NCI-H128 (cell line): Measurements from ENCODE around the gene RNF130.
"Not testable (repeated sequence)": the region's sequence is repeated elsewhere in the genome, so short reads cannot be mapped to it uniquely, and the experiment has no call there.

Source experiments
- DNase-seq: peaks from one replicate; lab custom pipeline; 2025; ENCODE audit not compliant: unreplicated experiment; lab: John Stamatoyannopoulos, UW

Gene RNF130

DNA sequence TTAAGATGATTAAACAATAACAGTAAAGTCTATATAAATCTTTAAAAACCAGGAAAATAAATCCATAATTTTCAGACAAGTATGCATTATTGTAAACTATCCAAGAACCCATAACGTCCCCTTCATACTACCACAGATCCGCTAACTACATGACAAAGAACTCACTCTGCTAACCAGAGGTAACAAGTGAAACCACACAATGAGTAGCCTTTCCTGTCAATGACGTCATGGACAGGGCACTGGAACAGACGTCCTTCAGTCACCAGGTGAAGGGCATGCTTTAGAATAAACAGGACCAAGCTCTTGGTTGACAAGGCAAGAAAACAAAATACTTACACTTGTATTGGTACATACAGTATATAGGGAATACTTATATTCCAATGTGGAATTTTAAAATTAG lies 45.2 kb downstream of the RNF130 start:
- DNase-seq, result no peak

DNA sequence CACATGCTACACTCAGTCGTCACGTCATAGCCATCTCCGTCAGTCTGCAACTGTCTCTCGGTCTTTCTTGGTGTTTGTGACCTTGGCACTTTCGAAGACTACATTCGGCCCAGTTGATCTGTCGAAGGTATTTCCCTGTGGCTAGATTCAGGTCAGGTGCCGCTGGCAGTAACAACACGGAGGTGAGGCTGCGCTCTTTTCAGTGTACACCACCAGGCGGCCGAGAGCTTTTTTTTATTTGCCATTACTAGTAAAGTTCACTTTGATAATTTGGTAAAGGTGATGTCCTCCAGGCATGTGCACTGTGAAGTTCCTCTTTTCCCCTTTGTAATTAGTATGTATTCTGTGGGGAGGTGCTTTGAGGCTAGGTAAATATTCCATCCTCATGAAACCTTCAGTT lies 49.7 kb downstream of the RNF130 start:
- DNase-seq, result no peak

DNA sequence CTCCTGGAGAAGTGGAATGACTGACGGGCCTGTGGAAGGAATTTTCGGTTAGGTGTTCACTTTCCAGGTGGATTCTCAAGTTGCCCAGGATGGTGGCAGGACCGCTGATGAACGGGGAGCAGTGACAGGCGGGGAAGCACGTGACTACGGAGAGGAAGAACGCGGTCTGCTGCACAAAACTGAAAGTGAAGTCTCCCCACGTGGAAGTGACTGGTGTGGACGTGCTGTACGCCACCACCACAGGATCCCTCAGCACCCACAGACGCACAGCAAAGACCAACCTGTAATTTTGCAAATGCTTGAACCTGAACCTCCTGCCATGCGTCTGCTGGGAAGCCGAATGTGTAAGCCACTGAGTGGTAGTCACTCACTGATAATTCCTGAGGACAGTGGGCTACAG lies 51.4 kb downstream of the RNF130 start:
- no peak for DNase-seq

DNA sequence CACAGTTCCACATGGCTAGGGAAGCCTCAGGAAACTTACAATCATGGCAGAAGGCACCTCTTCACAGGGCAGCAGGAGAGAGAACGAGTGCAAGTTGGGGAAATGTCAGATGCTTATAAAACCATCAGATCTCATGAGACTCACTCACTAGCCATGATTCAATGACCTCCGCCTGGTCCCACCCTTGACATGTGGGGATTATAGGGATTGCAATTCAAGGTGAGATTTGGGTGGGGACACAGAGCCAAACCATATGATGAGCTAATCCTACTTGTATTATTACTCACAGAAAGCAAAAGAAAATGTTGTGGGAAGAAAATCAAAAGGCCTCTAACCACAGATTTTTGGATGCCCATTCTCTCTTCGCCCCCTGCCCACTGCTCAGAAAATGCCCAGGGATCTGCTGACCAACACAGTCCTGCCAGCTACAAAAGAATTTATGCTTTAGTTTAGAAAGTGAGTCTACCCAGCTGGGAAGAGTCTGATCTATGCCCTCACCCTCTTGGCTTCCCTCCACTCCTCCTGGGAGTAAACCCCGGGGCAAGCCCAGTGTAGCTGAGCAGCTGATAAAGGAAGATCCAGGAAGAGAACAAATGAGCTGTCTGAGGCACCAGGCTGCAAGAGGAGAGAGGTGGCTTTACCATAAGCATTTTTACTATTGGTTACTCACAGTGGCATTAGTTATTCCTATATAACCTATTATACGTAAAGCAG lies 53.1 kb downstream of the RNF130 start:
- DNase-seq, result no peak

DNA sequence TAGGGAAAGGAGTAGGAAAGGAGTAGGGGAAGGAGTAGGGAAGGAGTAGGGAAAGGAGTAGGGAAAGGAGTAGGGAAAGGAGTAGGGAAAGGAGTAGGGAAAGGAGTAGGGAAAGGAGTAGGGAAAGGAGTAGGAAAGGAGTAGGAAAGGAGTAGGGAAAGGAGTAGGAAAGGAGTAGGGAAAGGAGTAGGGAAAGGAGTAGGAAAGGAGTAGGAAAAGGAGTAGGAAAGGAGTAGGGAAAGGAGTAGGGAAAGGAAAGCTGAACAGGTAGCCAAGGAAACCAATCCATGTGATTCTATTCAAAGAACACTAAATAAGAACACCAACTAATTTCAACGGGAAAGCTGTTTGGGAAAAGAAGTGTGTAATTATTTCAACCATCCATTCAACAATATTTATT lies 56.0 kb downstream of the RNF130 start:
- DNase-seq, result not testable (repeated sequence)

DNA sequence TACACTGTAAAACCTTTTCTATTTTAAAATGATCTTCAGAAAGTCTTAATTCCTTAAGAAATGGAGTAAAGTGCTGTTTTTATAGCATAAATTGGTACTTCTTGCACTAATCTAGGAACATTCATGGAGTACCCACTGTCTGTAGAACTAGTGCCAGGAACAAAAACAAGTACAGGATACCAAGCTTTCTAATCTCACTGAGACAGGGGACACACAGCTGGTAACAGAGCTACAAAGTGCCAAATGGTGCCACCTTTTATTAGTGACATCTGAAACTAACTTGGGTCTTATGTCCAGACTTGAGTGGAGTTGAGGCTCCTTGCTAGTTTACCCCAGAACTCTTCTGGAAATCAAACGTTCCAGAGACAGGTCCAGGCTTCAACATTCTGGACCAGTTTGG lies 57.9 kb downstream of the RNF130 start:
- no peak for DNase-seq

DNA sequence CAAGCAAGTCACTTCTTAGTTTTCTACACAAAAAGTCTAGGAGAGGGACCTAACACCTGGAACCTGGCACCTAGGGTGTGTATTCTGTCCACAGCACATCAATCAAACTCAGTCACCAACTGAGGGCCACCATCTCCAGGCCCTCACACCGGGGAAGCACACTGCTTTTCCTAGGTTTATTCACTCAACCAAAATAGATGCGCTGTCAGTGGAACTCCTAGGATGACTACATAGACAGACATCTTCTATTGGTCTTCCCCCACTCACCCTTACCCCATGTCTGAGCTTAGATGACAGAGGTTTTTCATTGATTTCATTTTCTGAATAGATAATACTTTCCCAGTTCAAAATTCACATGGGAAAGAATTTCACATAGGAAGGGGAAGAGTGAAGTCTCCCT lies 59.2 kb downstream of the RNF130 start:
- no peak for DNase-seq

DNA sequence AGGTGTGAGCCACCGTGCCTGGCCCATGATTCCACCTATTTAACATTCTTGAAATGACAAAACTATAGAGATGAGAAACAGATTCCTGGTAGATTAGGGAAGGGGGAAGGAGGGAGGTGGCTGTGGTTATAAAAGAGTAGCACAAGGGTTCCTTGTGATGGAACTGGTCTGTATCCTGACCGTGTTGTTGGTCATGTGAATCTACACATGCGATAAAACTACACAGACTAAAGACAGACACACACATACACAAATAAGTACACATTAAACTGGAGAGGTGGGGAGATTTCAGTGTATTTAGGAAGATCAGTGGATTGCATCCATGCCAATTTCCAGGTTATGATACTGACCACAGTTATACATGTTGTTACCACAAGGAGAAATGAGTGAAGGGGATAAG lies 60.9 kb downstream of the RNF130 start:
- DNase-seq, result no peak

DNA sequence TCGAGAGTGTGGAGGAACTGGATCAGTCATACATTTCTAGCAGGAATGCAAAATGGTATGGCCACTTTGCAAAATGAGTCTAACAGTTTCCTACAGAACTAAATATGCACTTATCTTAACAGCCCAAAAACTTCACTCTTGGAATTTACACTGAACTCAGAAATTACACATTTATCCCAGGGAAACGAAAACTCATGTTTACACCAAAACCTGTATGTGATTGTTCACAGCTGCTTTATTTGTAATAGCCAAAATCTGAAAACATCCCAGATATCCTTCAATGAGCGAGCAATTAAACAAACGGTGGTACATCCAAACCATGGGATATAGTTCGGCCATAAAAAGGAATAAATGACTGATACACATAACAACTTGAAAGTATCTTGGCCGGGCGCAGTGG lies 62.0 kb downstream of the RNF130 start:
- no peak for DNase-seq

DNA sequence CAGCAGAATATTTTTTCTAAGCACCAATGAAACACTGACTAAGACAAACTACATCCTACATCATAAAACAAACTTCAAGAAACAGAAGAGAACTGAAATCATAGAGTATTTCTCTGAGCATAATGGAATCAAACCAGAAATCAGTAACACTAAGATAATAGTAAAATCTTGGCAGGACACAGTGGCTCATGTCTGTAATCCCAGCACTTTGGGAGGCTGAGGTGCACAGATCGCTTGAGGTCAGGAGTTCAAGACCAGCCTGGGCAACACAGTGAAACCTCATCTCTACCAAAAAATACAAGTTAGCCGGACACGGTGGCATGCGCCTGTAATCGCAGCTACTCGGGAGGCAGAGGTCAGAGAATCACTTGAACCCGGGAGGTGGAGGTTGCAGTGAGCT lies 63.1 kb downstream of the RNF130 start:
- no peak for DNase-seq

DNA sequence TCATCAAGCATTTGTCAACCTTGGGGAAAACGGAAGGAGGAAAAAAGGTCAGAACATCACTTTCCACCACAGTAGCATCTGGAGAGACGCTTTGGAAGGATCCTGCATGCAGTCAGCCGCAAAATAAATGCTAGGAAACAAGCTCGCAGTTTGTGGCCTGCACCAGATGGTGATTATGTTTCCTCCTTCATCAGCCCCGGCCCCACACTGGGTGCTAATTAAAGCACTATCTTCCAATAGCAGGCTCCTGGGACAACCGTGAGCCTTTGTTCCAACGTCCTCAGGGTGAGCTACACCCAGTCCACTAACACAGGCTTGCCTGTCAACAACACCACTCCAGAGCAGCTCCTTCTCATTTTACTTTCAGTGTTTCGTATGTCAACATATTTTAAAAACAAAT lies 64.0 kb downstream of the RNF130 start:
- peak; percentile 4 for DNase-seq

DNA sequence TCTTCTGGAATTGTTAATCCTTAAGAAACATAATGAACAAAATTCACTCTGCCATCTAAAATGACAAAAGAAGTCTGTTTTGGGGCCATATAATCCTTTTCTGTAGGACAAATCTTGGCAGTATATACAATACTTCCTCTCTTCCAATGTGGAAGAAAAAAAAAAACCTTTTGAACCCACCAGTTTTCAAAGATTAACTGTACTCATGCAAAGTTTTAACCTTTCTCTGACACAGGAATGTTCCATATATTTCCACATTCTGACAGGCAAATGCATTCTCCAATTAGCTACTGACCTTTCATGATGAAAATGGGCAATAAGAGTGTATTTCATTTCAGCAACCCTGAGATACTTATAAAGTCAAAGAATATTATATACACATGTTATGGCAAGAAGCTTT lies 65.4 kb downstream of the RNF130 start:
- no peak for DNase-seq

DNA sequence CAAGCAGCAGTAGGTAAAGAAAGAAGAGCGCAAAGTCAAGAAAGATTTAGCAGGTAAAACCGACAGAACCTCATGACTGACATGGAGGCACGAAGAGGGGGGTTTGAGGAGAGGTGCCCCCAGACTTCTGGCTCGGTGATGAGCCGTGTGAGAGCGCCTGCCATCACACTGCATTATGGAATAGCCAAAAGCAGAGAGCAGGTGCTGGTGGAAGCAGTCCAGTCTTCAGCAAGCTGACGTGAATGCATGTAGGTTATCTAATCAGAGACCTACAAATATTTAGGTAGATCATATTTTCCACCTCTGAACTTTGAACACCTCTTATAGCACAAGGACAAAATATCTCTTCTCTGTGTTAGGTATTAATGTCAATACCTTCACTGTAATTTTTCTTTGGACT lies 68.4 kb downstream of the RNF130 start:
- no peak for DNase-seq

DNA sequence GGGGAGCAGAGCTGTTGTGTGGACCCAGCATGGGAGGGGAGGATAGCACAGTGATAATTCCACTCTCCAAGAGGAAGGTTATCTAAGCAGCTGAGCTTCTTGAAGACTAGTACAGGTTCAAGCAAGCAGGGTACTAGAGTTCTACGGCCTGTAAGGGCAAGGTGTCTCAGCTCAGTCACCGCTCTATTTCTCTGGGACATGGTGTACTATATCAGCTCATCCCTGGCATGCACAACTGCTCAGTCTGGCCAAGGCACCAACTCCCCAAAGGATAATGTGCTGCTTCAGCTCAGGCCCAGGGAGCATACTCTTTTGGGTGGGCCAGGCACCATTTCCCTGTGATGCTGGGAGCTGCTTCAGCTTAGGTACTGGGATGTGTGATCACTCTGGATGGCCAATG lies 69.8 kb downstream of the RNF130 start:
- DNase-seq, result no peak

DNA sequence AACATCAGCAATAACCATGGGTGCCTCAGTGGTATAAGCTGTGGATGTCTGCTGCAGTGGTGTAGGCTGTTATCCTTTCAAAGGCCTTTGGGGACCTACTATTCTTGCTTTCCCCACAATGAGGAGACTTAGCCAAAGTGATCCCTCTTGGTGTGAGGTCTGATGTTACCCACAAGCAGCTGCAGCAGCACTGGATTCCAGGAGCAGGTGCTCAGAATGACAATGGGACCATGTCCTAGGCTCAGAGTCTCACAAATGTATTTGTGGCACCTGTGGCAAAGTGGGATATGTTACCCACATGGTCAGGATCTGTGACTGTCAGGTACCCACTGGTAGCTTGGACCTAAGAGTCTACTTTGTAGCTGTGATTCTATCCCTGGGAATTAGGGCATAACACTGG lies 70.4 kb downstream of the RNF130 start:
- DNase-seq, result no peak

DNA sequence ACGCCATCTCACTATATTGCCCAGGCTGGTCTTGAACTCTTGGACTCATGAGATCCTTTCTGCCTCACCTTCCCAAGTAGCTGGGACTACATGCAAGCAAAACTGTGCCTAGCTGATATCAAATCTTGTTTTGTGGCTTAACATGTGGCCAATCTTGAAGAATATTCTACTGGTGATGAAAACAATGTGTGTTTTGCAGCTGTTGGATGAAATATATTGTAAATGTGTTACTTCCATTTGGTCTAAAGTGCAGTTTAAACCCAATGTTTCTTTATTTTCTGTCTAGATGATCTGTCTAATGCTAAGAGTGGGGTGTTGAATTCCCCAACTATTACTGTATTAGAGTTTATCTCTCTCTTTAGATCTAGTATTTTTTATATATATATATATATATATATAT lies 73.1 kb downstream of the RNF130 start:
- DNase-seq, result no peak

DNA sequence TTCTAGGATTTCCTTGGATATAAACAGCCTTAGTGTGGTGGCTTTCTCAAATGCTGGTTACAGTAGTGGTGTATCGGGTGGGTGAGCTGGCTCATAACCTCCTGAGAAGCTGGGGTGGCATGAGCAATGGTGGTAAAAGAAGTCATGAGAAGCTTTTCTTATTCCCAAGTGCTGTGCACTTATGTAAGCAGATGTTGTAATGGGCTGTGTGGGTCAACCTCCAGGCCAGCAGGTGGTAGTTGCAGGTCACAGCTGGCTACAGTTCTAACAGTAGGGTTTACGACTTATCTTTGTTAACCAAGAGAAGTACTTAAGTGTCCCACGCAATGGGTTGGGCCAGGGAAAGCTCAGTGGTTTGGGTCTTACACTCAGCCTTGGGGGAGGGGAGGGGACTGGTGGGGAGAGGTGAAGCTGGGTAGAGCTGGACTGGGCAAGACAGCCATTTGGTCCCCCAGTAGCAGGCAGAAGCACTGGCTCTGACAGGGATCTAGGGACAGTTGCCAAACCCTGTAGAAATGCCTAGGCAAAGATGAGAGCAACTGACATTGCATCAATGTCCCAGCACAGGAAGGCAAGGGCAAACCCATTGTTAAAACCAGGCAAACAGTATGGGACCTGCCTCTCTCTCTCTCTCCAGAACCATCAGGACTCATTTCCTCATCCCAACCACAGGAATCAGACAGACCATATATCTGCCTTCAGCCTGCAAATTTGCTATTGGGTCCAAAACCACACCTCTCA lies 76.8 kb downstream of the RNF130 start:
- no peak for DNase-seq

DNA sequence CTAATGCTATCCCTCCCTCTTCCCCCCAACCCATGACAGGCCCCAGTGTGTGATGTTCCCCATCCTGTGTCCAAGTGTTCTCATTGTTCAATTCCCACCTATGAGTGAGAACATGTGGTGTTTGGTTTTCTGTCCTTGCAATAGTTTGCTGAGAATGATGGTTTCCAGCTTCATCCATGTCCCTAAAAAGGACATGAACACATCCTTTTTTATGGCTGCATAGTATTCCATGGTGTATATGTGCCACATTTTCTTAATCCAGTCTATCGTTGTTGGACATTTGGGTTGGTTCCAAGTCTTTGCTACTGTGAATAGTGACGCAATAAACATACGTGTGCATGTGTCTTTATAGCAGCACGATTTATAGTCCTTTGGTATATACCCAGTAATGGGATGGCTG lies 78.7 kb downstream of the RNF130 start:
- DNase-seq, result not testable (repeated sequence)

DNA sequence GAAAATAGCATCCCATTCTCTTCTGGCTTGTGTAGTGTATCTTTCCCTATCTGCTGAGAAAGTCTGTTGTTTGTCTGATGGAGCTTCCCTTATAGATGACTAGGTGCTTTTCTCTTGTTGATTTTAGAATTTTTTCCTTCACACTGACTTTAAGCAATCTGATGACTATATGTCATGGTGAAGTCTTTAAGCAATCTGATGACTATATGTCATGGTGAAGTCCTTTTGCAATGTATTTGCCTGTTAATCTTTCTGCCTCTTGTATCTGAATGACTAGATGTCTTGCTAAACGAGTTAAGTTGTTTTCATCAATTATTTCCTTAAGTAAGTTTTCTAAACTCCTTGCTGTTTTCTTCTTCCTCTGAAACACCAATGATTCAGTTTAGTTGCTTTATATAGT lies 80.5 kb downstream of the RNF130 start:
- no peak for DNase-seq

DNA sequence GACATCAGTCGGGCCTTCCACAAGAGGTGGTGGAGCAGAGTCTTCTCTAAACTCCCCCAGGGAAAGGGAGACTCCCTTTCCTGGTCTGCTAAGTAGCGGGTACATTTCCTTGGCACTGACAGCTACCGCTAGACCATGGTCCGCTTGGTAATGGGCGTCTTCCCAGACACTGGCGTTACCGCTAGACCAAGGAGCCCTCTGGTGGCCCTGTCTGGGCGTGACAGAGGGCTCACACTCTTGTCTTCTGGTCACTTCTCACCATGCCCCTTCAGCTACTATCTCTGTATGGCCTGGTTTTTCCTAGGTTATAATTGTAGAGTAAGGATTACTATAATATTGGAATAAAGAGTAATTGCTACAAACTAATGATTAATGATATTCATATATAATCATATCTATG lies 81.0 kb downstream of the RNF130 start:
- not testable (repeated sequence) for DNase-seq

DNA sequence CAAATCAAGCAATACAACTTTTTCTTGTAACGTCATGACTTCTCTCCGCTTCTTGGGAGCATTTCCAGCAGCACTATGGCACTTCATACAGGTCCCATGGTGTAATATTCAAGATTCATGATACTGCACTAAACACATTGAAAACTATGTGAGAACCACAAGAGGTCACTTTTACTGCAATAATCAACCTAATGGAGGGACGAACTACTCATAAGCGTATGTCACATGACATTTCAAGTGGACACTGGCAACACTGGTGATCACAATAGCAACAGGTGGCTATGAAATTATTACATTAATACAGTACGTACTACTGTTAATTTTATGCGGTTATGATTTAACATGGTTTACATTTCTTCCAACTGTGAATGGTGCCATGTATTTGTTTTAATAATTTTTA lies 85.2 kb downstream of the RNF130 start:
- no peak for DNase-seq

DNA sequence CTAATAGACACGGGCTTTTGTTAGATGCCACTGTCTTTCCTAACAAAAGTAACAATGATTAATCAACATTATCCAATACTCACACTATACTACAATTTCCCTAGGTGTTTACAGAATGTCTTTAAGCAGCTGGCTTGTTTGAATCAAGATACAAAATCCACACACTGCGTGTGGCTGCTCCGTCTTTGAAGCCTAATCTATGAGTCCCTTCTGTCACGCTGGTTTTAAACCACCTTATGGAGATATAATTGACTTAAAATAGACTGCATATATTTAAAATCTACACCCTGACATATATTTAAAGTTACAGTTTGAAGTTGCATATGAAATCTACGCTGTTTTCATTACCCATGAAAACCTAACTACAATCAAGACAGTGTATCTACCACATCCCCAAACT lies 89.9 kb downstream of the RNF130 start:
- DNase-seq, result no peak

DNA sequence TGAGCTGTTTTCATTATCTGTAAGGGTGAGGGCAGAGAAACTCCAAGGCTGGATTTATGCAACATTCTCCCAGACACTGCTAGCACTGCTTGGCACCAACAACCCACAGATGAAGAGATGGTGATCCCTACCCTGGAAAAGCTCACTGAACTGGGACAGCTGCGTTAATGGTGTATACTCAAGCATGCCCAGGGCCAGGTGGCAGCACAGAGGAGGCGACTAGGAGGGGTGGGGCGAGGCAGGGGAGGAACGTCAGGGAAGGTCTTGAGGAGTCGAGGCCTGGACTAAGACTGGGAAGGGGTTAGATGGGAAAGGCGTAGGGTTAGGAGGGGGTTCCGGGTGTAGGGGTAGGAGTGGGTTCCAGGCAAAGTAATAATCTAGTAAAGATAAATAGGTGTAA lies 90.8 kb downstream of the RNF130 start:
- DNase-seq, result no peak
